ENCODE data around the gene ARL5C. TPM values are rescaled to one million over a fixed set of nuclear protein-coding genes. Genes with fewer than 3 reads are reported as not detected.
"Not testable (repeated sequence)": the region's sequence is repeated elsewhere in the genome, so short reads cannot be mapped to it uniquely, and the experiment has no call there.

Gene ARL5C
- total and polyA plus RNA-seq, 12 donors: not detected

GRCh38 chr17:39130205-39130604 lies 35.8 kb downstream of the ARL5C start:
- ATAC-seq (no peak), DNase-seq (no peak)
- intact Hi-C loops (cut with DNase I): loop anchor here in 2 of 10 donors (10.0 kb wide), 1 partner anchor 45 kb away; no protein-coding TSS in a partner anchor
- H3K27ac ChIP-seq: no peak overlapping the region
- H3K9me3 ChIP-seq: no peaks in the 10 kb centered on the region
- 91 to 96% methylated on average over 3 of the region's 3 CpGs for WGBS, 2 donors
- H3K36me3 ChIP-seq: no peaks in the 10 kb centered on the region
- H3K4me3 ChIP-seq: no peak overlapping the region
- H3K27me3 ChIP-seq: no peaks in the 10 kb centered on the region
- TF ChIP-seq CTCF (IDR thresholded peaks at IDR 0.05): no peak
- H3K4me1 ChIP-seq: peaks cover 0 to 22% (median 10%) of the 10 kb centered on the region in 9 donors

GRCh38 chr17:39129544-39129943 lies 36.4 kb downstream of the ARL5C start:
- ATAC-seq; intact Hi-C loops (cut with DNase I): not testable (repeated sequence)
- WGBS, 2 donors: 87 to 92% methylated on average over 6 of the region's 6 CpGs

DNA sequence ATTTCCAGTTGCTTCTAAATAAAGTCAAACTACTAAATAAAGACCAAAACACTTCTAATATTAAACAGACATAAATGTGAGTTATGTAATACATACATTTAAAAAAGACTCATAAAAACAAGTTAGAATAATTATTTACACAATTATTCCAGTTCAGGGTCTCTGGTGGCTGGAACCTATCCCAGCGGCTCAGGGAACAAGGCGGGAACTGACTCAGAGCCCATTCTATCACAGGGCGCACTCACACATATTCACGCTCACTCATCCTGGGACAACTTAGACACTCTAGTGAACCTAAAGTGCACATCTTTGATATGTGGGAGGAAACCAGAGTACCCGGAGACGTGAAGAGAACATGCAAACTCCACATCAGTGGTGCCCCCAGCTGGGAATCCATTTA lies 39.5 kb downstream of the ARL5C start:
- no peak for TF ChIP-seq CTCF (IDR thresholded peaks at IDR 0.05)
- 67 to 77% methylated on average over 6 of the region's 6 CpGs for WGBS, 2 donors
- ATAC-seq (no peak), DNase-seq (no peak)
- intact Hi-C loops (cut with DNase I): no loop called here
- H3K9me3 ChIP-seq: no peaks in the 10 kb centered on the region
- H3K4me3 ChIP-seq: no peak overlapping the region
- no peaks in the 10 kb centered on the region for H3K27me3 ChIP-seq
- peaks cover 0 to 9% (median 0%) of the 10 kb centered on the region in 9 donors for H3K4me1 ChIP-seq
- no peak overlapping the region for H3K27ac ChIP-seq
- no peaks in the 10 kb centered on the region for H3K36me3 ChIP-seq

More at GRCh38 chr17:39129544-39129943, 36.4 kb downstream of the ARL5C start:
- H3K27ac ChIP-seq, H3K9me3 ChIP-seq, H3K27me3 ChIP-seq, H3K36me3 ChIP-seq, H3K4me3 ChIP-seq, DNase-seq: not testable (repeated sequence)
- peaks cover 0 to 22% (median 6%) of the 10 kb centered on the region in 9 donors for H3K4me1 ChIP-seq

GRCh38 chr17:39125143-39125875 lies 40.7 kb downstream of the ARL5C start:
- ATAC-seq (no peak), DNase-seq (no peak)
- no peaks in the 10 kb centered on the region for H3K9me3 ChIP-seq
- no peaks in the 10 kb centered on the region for H3K27me3 ChIP-seq
- intact Hi-C loops (cut with DNase I): no loop called here
- H3K4me3 ChIP-seq: no peak overlapping the region
- H3K36me3 ChIP-seq: no peaks in the 10 kb centered on the region
- 93 to 95% methylated on average over 2 of the region's 2 CpGs for WGBS, 2 donors
- no peak for TF ChIP-seq CTCF (IDR thresholded peaks at IDR 0.05)
- H3K4me1 ChIP-seq: no peaks in the 10 kb centered on the region
- no peak overlapping the region for H3K27ac ChIP-seq

GRCh38 chr17:39123627-39124026 lies 42.3 kb downstream of the ARL5C start:
- Histone ChIP-seq H3K9me3 (no peaks in the 10 kb centered on the region), H3K27ac (no peak overlapping the region), H3K36me3 (no peaks in the 10 kb centered on the region), H3K4me1 (peaks cover 0 to 7% (median 0%) of the 10 kb centered on the region in 9 donors), H3K4me3 (no peak overlapping the region), H3K27me3 (no peaks in the 10 kb centered on the region)
- ATAC-seq (peak in 5 of 8 donors; percentile 44 to 80 (median 51)), DNase-seq (peak in 1 of 2 donors; percentile 30)
- intact Hi-C loops (cut with DNase I): no loop called here
- no peak for TF ChIP-seq CTCF (IDR thresholded peaks at IDR 0.05)
- 70 to 76% methylated on average over 9 of the region's 9 CpGs for WGBS, 2 donors
